22Rv1 (cell line): Measurements from ENCODE around the gene PACSIN3.

ENCODE experiments used
- H3K27ac ChIP-seq: fragments of 450-650 bp; 2 replicates; pipeline ENCODE4 v1.5.1; 2017
- ZFX ChIP-seq: fragments of 450-650 bp; IDR thresholded peaks from 2 replicates; pipeline ENCODE4 v1.6.1; 2017; ENCODE audit warnings: antibody characterized with exemption, borderline replicate concordance
- TF ChIP-seq, protein P1 (sequence below): fragments of 450-650 bp; IDR thresholded peaks from 2 replicates; pipeline ENCODE4 v1.5.1; 2017; ENCODE audit warnings: mild to moderate bottlenecking

The PACSIN3 gene

GRCh38 chr11:47184711-47185304, 1.4 kb downstream of the PACSIN3 start:
- TF ChIP-seq, protein P1, sequence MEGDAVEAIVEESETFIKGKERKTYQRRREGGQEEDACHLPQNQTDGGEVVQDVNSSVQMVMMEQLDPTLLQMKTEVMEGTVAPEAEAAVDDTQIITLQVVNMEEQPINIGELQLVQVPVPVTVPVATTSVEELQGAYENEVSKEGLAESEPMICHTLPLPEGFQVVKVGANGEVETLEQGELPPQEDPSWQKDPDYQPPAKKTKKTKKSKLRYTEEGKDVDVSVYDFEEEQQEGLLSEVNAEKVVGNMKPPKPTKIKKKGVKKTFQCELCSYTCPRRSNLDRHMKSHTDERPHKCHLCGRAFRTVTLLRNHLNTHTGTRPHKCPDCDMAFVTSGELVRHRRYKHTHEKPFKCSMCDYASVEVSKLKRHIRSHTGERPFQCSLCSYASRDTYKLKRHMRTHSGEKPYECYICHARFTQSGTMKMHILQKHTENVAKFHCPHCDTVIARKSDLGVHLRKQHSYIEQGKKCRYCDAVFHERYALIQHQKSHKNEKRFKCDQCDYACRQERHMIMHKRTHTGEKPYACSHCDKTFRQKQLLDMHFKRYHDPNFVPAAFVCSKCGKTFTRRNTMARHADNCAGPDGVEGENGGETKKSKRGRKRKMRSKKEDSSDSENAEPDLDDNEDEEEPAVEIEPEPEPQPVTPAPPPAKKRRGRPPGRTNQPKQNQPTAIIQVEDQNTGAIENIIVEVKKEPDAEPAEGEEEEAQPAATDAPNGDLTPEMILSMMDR, result no peak
- no peak for TF ChIP-seq ZFX
- H3K27ac ChIP-seq, result peak overlapping the region; percentile 76

DNA sequence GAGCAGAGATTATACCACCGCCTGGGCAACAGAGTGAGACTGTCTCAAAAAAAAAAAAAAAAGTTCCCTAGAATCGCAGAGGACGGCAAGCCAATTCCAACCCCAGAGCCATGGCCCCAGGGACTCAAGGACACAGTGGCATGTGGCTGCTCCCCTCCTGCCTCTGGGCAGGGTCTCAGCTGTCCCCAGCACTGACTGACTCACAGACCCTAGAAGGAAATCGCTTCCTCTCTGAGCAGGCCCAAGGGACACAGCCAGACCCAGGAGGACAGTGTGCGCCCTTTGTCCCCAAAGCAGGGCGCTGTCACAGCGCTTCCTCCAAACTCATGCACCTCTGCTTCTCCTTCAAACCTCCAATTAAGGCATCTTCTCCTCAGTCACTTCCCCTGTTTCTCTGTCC, 2.3 kb downstream of the PACSIN3 start:
- TF ChIP-seq, protein P1, result no peak
- TF ChIP-seq ZFX, result no peak
- H3K27ac ChIP-seq, result peak overlapping the region; percentile 76; the same call in 1 of the 2 replicates

DNA sequence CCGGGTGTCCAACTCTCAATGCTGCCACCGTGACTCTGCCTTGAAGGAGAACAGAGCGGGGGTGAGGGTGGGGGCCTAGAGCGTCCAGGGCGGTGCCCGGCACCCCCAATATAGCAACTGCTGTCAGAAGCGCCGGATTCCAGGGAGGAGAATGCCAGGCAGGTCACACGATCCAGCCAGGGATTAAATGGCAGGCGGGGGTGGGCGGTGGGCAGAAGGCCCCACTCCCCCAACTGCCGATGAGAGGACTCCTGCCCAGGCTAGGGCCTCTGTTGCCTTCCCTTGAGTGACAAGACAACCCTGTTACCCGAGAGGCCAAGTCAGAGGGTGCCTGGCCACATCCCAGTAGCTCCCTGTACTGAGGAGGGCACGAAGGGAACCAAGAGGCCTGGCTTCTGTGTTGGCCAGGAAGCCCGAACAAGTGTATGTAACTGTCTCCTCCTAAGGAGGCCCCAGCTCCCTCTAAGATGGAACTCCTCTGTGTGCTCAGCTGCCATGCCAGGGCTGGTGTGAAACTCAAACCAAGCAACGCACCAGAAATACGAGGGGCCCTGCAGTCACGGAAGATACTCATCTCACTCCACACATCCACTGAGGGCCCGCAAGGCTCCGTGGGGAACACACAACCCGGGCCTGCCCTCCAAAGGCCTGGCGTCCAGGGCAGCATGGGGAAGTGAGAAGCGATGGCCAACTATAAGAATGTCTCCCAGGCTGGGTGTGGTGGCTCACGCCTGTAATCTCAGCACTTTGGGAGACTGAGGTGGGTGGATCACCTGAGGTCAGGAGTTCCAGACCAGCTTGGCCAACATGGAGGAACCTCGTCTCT, 3.0 kb downstream of the PACSIN3 start:
- no peak for TF ChIP-seq ZFX
- TF ChIP-seq, protein P1, result no peak

GRCh38 chr11:47182380-47182779, 3.9 kb downstream of the PACSIN3 start:
- TF ChIP-seq, protein P1, result no peak
- TF ChIP-seq ZFX, result no peak
- H3K27ac ChIP-seq, result no peak overlapping the region

More for the DNA sequence above, 3.0 kb downstream of the PACSIN3 start:
- no peak overlapping the region for H3K27ac ChIP-seq

DNA sequence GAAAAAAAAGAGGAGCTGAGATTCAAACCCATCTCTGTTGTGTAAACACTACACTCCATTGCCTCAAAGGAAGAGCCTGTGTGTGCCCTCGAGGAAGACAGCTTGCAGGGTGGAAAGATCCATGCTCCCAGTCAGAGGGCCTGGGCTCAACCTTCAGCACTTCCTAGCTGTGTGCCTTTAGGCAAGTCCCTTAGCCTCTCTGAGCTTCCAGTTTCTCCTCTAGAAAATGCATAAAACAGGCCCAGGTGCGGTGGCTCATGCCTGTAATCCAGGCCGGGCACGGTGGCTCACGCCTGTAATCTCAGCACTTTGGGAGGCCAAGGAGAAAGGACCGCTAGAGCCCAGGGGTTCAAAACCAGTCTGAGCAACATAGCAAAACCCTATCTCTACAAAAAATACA, 5.0 kb downstream of the PACSIN3 start:
- H3K27ac ChIP-seq, result no peak overlapping the region
- no peak for TF ChIP-seq ZFX
- TF ChIP-seq, protein P1, result no peak

DNA sequence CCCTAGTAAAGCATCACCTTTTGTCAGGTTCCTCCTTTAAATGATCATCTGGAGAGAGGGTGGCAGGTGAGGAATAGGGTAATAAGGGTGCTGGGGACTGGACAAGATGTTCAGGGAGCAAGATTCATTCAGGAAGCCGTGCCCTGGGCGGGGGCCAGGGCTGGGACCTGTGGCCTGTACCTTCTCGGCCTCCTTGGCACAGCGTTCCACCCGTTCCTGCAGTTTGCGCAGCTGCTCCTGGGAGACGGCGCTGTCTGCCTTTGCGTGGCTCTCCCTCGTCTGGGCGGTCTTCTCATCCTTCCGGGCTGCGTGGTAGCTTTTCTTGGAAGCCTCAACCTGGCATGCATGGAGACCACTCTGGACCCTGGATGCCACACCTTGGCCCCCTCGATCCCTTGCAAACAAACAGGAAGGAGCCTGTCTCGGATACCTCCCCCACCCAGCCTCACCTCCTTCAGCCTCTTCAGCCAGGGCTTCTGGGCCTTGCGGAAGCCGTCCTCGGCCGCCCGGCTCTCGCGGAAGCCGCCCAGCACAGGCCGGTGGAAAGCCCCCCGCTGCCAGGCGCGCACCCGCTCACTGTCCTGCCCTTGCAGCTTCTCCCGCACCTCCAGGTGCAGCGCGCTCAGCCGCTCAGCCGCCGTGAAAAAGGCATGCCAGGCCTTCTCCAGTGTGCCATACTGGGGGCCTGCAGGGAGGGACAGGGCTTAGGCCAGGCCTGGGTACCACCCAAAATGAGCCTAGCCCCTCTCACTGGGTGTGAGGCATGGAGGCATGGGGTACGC, 6.0 kb downstream of the PACSIN3 start:
- H3K27ac ChIP-seq, result no peak overlapping the region
- TF ChIP-seq, protein P1, result no peak
- TF ChIP-seq ZFX, result no peak

- TF ChIP-seq ZFX, result no peak
- TF ChIP-seq, protein P1, result peak; percentile 64
- no peak overlapping the region for H3K27ac ChIP-seq
Measured at GRCh38 chr11:47179655-47179991, 6.6 kb downstream of the PACSIN3 start.
